GM12878 (cell line): ENCODE results near the gene SLC7A1.

Source experiments
- BHLHE40 ChIP-seq, 2 experiments: fragments of 450-650 bp in 1 of 2; IDR thresholded peaks; 2 replicates each; pipeline ENCODE4 v1.6.1; 2011 to 2017; ENCODE audit warnings: low read depth in 2 of 2, borderline replicate concordance in 1 of 2, improper control_type of control experiment in 1 of 2, low read length in 1 of 2, mild to moderate bottlenecking in 1 of 2
- CEBPB ChIP-seq, 2 experiments: fragments of 150-350 bp in 1 of 2; IDR thresholded peaks; 2 replicates each; pipeline ENCODE4 v1.6.1; 2012 to 2014; ENCODE audit warnings: low read depth in 2 of 2, low read length in 2 of 2, borderline replicate concordance in 1 of 2, inconsistent platforms in 1 of 2
- CTCF ChIP-seq, 3 experiments: IDR thresholded peaks in 2 of 3; conservative IDR thresholded peaks in 1 of 3; 2 replicates each; pipeline ENCODE4 v1.5.1; 2011; ENCODE audit warnings: low read depth in 3 of 3, low read length in 3 of 3, mild to moderate bottlenecking in 3 of 3, control low read depth in 2 of 3, moderate library complexity in 2 of 3, inconsistent platforms in 1 of 3, mixed read lengths in 1 of 3; ENCODE audit not compliant: control insufficient read depth in 2 of 3, insufficient read depth in 1 of 3; ENCODE audit errors: extremely low read depth in 1 of 3
- EP300 ChIP-seq, 2 experiments: fragments of 150-350 bp in 1 of 2; IDR thresholded peaks; 2 replicates each; pipeline ENCODE4 v1.6.1; 2011 to 2012; ENCODE audit warnings: low read depth in 2 of 2, low read length in 2 of 2, borderline replicate concordance in 1 of 2, improper control_type of control experiment in 1 of 2, inconsistent platforms in 1 of 2; ENCODE audit not compliant: control insufficient read depth in 1 of 2
- NR2C1 ChIP-seq: fragments of 450-650 bp; IDR thresholded peaks from 2 replicates; pipeline ENCODE4 v1.6.1; 2017; ENCODE audit warnings: antibody characterized with exemption, mild to moderate bottlenecking, moderate library complexity
- POLR2A ChIP-seq: IDR thresholded peaks from 2 replicates; pipeline ENCODE4 v1.6.1; 2011; ENCODE audit warnings: low read depth, mild to moderate bottlenecking, low read length
- RFX5 ChIP-seq: IDR thresholded peaks from 2 replicates; pipeline ENCODE4 v1.6.1; 2011; ENCODE audit warnings: low read depth, low read length, improper control_type of control experiment
- SP1 ChIP-seq: IDR thresholded peaks from one replicate; pipeline ENCODE4 v1.6.1; 2011; ENCODE audit warnings: low read depth, low read length
- STAT1 ChIP-seq: fragments of 450-650 bp; conservative IDR thresholded peaks from 2 replicates; pipeline ENCODE4 v1.6.1; 2014; ENCODE audit warnings: antibody characterized with exemption, mild to moderate bottlenecking
- TAF1 ChIP-seq: IDR thresholded peaks from 2 replicates; pipeline ENCODE4 v1.6.1; 2011; ENCODE audit warnings: mild to moderate bottlenecking, low read depth, low read length, borderline replicate concordance
- TCF12 ChIP-seq: IDR thresholded peaks from 2 replicates; pipeline ENCODE4 v1.6.1; 2011; ENCODE audit warnings: low read depth, mild to moderate bottlenecking, low read length
- ZNF24 ChIP-seq: fragments of 450-650 bp; IDR thresholded peaks from 2 replicates; pipeline ENCODE4 v1.6.1; 2017; ENCODE audit warnings: antibody characterized with exemption, mild to moderate bottlenecking
- TF ChIP-seq, protein P1 (sequence below): IDR thresholded peaks from 2 replicates; pipeline ENCODE4 v1.6.1; 2012; ENCODE audit warnings: mild to moderate bottlenecking, low read depth, low read length

DNA sequence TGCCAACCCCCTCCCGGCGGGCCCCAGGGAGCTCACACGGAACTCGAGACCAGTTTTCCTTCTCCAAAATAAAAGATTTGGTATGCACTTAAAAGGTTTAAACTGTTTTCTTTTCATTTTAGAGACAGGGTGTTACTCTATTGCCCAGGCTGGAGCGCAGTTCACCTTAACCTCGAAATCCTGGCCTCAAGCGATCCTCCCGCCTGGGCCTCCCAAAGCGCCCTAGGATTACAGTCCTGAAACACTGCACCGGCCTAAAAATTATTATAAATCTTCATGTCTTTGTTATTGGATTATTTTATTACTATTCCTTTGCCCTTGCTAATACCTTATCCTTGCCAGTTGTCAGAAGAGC lies 553 bp upstream of the SLC7A1 start:
- TF ChIP-seq RFX5 (no peak), BHLHE40 (IDR thresholded peaks at IDR 0.05; ENCODE audit: borderline replicate concordance in 1 of 2, low read depth in 2 of 2, low read length in 1 of 2) (no peak), NR2C1 (no peak), CTCF (IDR thresholded peaks at IDR 0.05 in 2 of 3, conservative IDR thresholded peaks at IDR 0.05 in 1 of 3; ENCODE audit: control insufficient read depth in 2 of 3, extremely low read depth in 1 of 3, insufficient read depth in 1 of 3, low read depth in 3 of 3, low read length in 3 of 3) (no peak), STAT1 (no peak), SP1 (no peak), ZNF24 (no peak), TAF1 (no peak), TCF12 (no peak), POLR2A (no peak), EP300 (IDR thresholded peaks at IDR 0.05; ENCODE audit: borderline replicate concordance in 1 of 2, control insufficient read depth in 1 of 2, low read depth in 2 of 2, low read length in 2 of 2) (no peak), CEBPB (IDR thresholded peaks at IDR 0.05; ENCODE audit: borderline replicate concordance in 1 of 2, low read depth in 2 of 2, low read length in 2 of 2) (no peak)
- TF ChIP-seq, protein P1, sequence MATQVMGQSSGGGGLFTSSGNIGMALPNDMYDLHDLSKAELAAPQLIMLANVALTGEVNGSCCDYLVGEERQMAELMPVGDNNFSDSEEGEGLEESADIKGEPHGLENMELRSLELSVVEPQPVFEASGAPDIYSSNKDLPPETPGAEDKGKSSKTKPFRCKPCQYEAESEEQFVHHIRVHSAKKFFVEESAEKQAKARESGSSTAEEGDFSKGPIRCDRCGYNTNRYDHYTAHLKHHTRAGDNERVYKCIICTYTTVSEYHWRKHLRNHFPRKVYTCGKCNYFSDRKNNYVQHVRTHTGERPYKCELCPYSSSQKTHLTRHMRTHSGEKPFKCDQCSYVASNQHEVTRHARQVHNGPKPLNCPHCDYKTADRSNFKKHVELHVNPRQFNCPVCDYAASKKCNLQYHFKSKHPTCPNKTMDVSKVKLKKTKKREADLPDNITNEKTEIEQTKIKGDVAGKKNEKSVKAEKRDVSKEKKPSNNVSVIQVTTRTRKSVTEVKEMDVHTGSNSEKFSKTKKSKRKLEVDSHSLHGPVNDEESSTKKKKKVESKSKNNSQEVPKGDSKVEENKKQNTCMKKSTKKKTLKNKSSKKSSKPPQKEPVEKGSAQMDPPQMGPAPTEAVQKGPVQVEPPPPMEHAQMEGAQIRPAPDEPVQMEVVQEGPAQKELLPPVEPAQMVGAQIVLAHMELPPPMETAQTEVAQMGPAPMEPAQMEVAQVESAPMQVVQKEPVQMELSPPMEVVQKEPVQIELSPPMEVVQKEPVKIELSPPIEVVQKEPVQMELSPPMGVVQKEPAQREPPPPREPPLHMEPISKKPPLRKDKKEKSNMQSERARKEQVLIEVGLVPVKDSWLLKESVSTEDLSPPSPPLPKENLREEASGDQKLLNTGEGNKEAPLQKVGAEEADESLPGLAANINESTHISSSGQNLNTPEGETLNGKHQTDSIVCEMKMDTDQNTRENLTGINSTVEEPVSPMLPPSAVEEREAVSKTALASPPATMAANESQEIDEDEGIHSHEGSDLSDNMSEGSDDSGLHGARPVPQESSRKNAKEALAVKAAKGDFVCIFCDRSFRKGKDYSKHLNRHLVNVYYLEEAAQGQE = no peak
